Stimulated activated CD8-positive, alpha-beta memory T cell treated with anti-CD3 and anti-CD28 coated beads, Interleukin-7, amount 100 ng/mL, for 4 hours (primary cell): ENCODE data around the gene CNKSR3.

ENCODE experiments used
- DNase-seq, 2 donors: peaks; one replicate each; pipeline ENCODE4 v3.0.0-alpha.2; 2020; ENCODE audit warnings: low read depth in 2 of 2

The CNKSR3 gene

GRCh38 chr6:154502553-154502952 lies 7.9 kb downstream of the CNKSR3 start:
- DNase-seq = no peak

- no peak for DNase-seq
These were observed 9.0 kb downstream of the CNKSR3 start for GRCh38 chr6:154501578-154501868.

DNA sequence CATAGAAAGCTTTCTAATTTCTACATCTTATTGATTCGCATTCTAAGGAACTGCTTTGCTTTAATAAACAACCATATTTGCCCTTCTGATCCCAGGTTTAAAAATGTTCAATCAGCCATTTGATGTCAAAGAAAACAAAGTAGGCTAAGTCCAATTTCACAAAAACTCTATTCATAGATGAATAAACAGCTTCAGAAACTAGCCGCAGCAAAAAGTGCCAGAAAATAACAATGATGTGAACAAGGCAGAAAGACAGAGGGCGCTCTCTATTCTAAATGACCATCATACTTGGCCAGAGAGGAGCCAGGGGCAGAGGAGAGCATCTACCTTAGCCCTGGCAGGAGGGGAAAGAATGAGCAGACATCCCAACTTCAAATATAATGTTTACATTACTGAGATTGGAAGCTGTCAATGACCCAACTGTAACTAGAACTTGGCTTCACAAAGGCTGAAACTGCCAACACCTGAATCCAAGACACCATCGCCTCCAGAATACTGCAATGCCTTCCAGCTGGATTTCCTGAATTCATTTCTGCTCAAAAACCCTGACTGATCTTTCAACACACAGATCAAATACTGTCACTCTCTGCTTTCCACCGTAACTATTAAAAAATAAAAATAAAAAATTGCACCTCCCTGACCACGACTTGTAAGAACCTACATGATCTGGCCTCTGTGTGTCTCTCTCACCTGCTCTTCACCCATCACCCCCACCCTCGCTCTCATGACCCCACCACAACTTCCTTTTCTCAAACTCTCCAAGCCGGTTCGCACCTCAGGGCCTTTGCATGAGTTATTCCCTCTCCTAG lies 9.5 kb downstream of the CNKSR3 start:
- no peak for DNase-seq

- no peak for DNase-seq
These were observed 10.5 kb downstream of the CNKSR3 start for GRCh38 chr6:154499855-154500589.

DNA sequence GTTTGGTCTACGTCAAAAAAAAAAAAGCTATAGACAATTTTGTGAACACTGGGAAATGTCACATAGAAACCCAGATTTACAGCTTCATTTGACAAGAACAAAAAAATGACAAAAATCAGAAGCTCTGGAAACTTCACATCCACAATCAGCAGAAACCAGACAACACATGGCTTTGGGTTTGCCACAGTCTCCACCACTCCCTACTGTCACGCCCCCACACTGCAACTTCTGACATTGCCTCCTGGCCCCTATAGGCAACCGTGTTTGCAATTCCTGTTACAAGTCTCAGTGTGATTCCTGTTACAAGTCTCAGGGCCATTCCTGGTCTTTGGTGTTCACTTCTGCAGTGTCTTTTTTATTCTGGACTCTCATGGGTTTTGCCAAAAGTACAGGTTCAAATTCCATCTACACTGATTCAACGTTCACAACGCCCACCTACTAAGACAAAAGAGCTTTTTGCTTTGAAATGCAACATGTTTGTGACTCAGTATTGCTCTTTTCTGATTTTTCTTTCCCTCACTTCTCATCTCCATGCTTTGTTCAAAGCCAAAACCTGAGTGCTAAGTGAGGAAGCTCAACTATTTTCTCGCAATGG lies 12.0 kb downstream of the CNKSR3 start:
- DNase-seq = no peak

DNA sequence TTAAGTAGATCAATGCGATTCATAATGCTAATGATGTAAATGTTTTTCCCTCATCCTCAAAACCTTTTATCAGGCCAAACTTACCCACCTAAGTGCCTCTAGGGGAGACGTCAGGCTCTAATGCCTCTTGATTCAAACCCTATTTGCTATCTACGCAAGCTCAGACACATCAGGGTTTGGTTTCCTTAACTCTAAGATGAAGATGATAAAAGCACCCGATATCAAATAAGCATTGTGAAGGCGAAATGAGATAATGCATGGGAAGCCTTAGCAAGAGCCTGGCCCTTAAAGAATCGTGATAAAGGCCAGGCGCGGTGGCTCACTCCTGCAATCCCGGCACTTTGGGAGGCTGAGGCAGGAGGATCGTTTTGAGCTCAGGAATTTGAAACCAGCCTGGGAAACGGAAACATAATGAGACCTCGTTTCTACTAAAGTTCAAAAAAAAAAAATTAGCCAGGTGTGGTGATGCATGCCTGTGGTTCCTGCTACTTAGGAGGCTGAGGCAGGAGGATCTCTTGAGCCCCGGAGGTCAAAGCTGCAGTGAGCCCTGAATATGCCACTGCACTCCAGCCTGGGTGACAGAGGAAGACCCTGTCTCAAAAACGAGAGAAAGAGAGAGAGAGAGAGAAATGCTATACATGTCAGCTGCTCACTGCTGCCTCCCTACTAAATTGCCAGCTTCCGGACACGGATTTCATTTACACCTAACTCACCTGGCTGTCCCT lies 13.5 kb downstream of the CNKSR3 start:
- no peak for DNase-seq

- no peak for DNase-seq
These were observed 14.3 kb downstream of the CNKSR3 start for GRCh38 chr6:154496186-154496585.

DNA sequence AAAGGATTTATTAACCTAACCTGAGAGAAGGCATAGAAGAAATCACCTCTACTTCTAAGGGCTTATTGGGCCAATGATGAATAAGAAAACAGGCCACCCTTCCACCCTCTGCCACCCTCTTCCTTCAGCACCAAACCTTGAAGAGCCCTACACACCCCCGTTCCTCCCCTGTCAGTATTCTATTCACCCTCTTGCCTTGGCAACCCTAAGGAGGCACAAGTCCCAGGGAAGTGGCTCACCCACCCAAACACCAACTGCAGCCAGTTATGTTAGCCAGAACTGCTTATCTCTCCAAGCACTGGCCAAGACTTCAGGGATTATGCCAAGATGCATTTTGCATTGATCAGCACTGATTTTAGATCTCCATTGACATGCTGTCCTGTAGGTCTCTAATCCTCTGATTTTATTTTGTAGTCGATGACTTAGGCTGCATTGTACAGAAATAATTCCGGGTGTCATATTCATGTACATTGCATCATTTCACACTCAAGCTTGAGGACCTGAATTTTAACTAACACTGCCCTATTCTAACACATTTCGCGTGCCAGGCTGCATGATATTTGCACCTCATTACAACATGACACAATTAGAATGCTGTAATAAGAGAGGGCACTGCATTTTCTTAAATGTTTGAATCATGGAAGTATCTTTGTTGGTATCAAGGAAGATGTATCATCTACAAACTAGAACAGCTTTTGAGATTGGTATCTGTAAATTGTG lies 15.7 kb downstream of the CNKSR3 start:
- DNase-seq = no peak

- no peak for DNase-seq
These were observed 18.7 kb downstream of the CNKSR3 start for GRCh38 chr6:154491567-154492470.

DNA sequence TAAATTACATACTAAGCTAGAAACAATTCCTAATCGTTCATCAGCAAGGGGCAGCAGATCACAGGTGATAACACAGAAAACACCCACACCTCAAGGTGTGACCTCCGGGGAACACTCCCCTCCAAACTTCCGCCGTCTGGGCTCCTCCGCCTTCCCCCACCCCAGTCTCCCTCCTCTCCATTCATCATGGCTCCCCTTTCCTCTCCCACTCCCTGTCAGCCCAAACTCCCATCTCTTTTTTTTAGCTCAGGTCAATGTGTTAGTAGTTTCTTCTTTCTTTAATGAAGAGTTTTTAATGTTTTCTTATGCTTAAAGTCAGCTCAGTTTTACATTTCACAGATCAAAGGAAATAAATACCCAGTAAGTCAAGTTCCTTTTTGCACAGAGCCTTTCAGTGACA lies 20.7 kb downstream of the CNKSR3 start:
- DNase-seq = no peak

- no peak for DNase-seq
These were observed 21.6 kb downstream of the CNKSR3 start for GRCh38 chr6:154488802-154489437.

DNA sequence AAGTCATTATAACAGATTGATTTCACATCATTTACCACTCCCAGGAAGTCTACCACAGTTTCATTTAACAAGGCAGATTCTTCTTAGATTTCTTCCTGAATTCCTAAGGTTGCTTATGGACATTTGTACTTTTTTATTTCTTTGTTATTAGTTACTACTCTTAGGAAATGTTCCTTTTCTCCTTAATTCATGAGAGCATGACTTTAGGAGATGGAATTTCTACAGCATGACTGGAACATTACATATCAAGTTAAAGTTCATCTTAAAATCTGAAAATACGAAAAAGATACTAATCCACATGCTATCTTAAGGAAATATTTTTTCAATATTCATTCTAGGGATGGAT lies 22.3 kb downstream of the CNKSR3 start:
- DNase-seq = no peak

DNA sequence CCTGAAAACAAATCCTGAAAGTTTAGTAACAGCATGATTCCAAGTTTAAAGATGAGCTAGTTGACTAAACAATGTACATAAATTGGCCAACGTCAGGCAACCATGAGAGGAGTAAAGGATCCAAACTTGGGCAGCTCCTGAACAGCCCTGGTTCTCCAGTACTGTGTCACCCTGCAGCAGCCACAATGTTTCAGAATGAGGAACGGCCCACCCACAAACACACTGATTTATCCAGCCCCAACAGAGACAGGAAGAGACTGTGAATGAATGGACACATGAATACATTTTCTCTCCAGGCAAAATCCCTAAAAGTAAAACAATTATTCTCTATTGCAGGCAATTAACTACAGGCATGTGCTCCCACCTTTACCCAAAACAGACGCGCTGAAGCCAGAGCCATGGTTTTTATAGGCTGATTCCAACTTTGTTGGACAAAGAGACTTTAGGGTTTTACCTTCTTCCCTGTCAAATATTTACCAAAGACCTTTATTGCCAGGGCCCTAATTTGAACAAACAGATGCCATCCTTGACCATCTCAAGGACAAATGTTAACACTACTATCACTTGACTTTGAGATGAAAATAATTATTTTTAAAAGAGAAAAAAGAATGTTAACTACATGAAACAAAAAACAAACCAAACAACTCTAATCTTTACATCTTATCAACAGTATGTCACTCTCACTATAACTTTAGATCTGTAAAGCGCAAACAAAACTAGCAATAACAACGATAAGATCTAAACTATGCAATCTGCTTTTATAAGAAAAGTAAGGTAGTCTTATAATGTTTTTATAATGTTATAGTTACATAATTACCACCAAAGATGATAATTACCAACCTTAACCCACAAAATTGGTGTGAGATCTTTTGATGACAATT lies 22.9 kb downstream of the CNKSR3 start:
- DNase-seq = no peak

DNA sequence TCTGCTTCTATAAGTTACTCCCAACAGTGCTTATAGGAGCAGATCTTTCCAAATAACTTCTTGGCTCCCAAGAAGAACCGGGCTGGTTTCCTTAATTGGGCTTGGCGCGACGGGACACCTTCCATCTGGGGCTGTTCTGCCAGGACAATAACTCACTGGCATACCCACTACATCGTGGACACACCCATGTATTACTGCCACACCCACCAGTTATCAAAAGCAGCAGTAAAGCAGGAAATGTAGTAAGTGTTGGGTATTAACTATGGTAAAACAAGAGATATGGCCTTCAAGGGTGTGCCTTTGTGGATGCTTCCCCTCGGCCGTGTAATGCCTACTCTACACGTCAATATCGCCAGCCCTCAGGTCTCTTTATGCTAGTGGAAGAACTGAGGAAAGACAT lies 24.7 kb downstream of the CNKSR3 start:
- no peak for DNase-seq

DNA sequence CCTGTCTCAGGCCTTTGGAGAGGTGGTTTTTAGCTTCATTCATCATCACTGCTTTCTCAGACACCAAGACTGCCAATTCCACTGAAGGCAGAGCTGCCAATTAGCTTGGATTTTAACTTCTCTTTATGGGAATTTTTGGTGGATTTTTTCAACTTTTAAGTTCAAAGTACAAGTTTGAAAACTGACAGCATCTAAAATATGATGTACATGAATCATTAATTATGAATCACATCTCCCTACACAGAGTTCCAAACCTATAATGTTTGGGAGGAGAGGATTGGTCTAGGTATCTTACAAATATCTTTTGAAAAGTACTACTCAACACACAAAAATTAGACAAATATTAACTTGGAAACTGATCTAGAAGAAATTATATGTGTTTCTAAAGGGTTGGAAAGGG lies 25.5 kb downstream of the CNKSR3 start:
- no peak for DNase-seq

DNA sequence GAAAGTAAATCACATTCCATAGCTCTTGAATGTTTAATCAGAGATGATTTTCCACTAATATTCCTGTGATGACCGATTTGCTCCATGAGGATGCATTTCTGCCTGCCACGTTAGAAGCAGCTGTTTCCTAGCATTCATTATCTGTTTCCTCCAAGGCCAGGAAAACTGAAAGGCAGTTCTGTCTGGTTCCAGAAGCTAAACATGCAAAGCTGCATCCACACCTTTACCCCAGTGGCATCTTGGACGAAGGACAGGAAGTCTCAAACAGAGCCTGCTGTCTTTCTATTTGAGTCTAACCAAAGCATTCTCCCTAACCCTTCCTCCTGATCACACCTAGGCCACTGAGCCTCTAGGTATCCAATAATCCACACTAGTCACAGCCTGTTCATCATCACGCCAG lies 27.6 kb downstream of the CNKSR3 start:
- no peak for DNase-seq

GRCh38 chr6:154481521-154482013 lies 28.9 kb downstream of the CNKSR3 start:
- no peak for DNase-seq

DNA sequence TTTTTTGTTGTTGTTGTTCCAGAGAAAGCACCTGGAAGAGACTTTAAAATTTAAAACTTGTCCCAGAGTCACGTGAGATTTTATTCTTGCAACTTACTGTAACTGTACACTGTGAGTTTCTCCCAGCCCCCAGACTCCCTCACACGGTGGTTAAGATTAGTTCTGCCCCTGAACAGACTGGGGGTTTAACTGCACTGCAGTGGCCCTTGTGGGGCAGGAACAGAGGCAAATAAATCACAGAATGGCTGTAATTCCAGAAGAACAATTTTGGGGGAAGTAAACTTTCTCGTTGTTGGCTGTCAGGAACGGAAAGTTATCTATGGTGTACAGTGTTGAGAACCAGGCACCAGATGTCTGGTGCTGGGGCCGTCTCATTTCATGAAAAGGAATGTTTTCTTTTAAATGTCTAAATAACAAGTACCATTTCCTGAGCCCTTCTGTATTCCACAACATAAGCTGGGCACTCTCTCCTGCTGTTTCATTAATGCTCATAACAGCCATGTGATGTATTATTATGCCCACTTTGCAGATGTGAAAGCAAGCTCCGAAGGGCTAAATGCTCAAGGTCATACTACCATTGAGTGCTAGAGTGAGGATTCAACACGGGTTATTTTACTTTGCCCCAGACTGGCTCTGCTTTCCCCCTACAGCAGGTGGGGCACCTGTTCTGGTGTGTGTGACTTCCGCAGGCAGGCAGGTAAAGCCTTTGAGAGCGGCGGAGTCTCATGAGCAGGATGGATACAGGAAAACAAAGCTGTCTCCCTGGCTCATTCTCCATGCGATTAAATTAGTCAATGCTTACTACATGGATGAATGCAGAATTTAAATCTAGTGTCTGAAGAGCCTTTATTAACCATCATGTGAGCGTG lies 30.5 kb downstream of the CNKSR3 start:
- no peak for DNase-seq
